Endometrial microvascular endothelial cells (primary cell): ENCODE results near the gene PLPP1. TPM values are rescaled to one million over a fixed set of nuclear protein-coding genes. Genes with fewer than 3 reads are reported as not detected.

Experiments
- in situ Hi-C: cut with HindIII; loops from 2 replicates; pipeline ENCODE4 v1.10.0; 2017; ENCODE audit warnings: low sequenced_read_pairs, low pct_unique_long_range_greater_than_20kb; ENCODE audit errors: inconsistent ontology term
- total RNA-seq: library from RNA; depleted of rRNA; stranded (reverse); fragments of >200 nt; gene quantifications from one replicate; pipeline ENCODE4 v1.2.3, GENCODE V29; 2015; ENCODE audit errors: inconsistent ontology term

The PLPP1 gene
- 23.8 TPM for total RNA-seq

GRCh38 chr5:55534436-55535198 is at the start of gene PLPP1:
Gene PLPP1 (minus strand): TSS chr5:55534964. CDS start chr5:55534629, 335 bp downstream.
- in situ Hi-C loops = no loop called here

DNA sequence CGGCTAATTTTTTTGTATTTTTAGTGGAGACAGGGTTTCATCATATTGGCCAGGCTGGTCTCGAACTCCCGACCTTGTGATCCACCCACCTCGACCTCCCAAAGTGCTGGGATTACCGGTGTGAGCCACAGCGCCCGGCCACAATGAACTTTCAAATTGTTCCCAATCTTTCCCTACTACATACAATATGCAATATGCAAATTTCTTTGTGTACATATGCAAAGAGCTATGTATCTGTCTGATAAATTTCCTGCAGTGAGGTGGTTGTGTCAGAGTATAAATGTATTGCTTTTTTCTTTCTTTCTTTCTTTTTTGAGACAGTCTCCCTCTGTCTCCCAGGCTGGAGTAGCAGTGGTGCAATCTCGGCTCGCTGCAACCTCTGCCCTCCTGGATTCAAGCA is 48.8 kb upstream of the PLPP1 start:
- in situ Hi-C loops = no loop called here

DNA sequence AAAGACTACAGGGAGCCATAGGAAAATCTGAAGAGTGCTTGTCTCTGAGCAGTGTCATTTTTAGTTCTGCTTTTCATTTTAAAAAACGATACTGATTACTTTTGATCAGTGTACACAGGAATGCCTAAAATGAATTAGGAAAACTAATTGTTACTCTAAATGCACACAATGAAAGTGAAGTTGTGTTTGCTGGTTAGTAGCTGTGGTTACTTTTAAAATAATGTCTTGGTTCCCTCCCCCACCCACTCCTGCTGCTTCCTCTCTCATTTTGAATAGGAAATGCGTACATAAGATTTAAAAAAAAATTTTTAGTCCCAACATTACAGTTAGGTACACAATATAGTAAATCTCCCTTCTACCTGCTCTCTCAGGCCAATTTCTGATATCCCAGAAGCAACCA is 47.5 kb upstream of the PLPP1 start:
- in situ Hi-C loops = no loop called here

GRCh38 chr5:55580042-55580441 is 45.3 kb upstream of the PLPP1 start:
- in situ Hi-C loops = no loop called here

DNA sequence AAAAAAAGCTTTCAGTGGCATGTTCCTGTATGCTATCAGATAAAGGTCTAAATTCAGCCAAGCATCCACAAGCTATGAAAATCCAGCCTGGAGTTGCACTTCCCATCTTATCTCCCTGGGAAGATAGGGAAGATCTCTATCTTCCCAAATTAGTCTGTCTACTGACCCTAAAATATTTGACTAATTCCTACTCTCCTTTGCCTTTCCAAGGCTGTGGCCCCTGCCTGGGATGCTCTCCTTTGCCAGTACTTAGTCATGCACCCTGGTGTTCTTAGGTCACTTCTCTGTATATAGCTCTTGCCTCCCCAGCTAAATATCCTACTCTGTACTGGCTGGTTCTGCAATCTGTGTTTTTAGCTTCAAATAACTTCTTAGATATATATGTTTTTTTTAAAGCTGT is 44.0 kb upstream of the PLPP1 start:
- in situ Hi-C loops = no loop called here

DNA sequence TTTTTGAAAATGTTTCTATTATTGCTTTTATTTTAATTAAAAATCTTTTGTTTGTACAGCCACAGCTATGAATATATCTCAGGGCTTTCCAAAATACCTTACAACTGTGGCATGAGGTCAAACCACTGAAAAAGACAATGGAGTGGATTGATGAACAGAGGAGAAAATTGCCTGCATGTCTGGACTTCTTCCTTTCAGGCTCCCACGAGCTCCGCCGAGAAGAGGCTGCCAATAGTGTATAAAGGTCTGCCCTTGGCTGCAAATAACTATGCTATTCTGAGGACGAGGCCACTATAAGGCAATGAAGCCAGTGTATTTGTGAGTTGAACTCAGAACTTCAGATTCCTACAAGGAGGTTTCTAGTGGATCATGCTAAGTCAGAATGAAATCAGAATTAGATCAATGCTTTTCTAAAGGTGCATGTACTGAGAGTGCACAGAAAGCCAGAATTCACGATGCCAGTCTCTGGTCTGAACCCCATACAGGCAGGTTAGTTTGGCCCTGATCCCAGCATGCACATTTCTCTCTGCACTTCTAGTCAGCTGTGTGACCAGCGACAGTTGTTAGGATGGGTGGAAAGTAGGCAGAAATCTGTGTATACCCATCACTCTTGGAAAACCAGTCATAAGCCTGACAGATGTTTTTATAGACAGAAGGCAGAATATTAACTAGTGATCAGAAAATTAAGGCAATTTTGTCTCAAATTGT is 42.7 kb upstream of the PLPP1 start:
- in situ Hi-C loops = no loop called here

DNA sequence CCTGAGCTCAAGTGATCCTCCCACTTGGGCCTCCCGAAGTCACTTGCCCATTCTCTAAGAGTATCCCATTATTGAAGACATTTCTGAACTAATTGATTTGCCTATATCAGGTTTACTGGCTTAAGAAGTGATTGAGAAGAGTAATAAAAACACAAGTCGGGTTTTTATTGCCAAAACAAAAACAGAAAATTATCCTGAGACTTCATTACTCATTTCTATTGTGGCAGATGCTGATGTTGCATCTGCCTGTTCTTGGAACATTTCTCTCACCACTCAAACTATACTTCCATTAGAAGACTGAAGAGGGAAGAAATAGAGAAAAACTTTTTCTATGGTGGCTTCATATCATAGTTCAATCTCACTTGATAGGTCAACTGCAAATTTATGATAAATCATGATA is 41.9 kb upstream of the PLPP1 start:
- in situ Hi-C loops = no loop called here

DNA sequence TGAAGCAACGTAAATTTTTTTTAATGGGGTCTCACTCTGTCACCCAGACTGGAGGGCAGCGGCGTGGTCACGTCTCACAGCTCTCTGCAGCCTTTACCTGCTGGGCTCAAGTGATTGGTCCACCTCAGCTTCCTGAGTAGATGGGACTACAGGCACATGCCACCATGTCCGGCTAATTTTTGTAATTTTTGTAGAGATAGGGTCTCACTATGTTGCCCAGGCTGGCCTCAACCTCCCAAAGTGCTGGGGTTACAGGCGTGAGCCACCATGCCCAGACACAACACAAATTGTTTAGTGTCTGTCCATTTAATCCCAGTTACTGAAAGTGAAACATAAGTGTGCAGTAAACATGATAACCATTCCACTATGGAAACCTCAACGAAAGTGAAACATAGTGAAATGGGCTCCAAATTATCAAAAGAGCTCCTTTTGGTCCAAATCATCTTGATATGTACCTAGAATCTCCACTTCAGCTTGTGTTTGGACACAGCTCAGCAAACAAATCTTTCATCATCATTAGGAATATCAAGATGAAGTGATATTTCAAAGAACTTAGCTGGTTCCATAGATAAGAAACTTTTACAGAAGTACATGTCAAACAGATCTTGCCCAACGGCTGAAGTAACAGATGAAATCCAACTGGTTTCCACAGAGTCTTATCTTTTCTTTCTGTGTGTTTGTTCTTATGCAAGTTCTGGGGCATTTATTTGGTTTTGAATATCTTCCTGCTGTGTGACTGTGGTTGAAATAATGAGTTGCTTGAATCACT is 41.2 kb upstream of the PLPP1 start:
- in situ Hi-C loops = no loop called here

DNA sequence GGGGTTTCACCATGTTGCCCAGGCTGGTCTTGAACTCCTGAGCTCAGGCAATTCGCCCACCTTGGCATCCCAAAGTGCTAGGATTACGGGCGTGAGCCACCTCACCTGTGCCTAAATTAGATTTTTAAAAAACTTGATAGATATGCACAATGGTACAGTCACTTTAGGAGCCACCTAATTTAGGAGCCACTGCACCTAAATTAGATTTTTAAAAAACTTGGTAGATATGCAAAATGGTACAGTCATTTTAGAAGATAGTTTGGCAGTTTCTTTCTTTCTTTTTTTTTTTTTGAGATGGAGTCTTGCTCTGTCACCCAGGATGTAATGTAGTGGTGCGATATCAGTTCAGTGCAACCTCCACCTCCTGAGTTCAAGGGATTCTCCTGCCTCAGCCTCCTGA is 37.8 kb upstream of the PLPP1 start:
- in situ Hi-C loops = no loop called here

DNA sequence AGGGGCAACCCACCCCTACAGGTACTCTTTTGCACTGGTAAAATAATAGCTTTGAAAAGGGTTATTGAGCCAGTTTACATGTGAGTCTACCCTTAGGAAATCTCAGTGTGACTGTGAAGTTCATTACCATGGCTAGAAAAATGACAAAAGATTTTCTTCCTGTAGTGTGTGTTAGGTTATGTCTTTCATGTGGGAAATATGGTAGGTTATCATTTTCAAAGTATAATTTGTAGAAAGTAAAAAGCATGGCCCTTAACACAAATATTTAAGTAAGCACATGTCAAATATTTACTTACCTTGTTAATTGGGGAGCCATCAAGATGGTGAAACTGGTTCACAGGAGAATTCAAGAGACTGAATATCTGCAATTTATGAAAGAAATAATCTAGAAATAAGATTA is 37.3 kb upstream of the PLPP1 start:
- in situ Hi-C loops = no loop called here

DNA sequence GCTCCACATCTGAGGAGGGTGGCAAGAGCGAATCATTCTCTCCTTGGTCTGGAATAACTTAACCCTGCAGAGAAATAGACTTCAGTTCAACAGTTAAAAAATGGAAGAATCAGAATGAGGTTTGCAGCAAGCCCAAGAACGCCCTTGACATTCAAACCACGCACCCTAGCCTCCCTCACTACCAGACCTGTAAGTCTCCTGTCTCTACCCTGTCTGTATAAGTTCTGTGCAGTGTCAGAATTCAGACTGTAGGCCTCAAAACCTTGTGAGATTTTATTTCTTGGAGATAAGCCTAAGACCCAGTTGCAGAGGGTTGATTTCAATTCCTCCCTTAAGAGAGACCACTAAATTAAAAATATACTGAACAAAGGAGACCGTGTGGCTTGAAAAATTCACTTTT is 35.8 kb upstream of the PLPP1 start:
- in situ Hi-C loops = no loop called here

GRCh38 chr5:55570026-55570425 is 35.3 kb upstream of the PLPP1 start:
- in situ Hi-C loops = no loop called here

GRCh38 chr5:55569513-55569865 is 34.7 kb upstream of the PLPP1 start:
- in situ Hi-C loops = no loop called here

GRCh38 chr5:55568654-55569512 is 34.1 kb upstream of the PLPP1 start:
- in situ Hi-C loops = no loop called here

- in situ Hi-C loops = no loop called here
Observed at GRCh38 chr5:55564721-55565120, 30.0 kb upstream of the PLPP1 start.

- in situ Hi-C loops = no loop called here
Observed at GRCh38 chr5:55558484-55558883, 23.7 kb upstream of the PLPP1 start.

GRCh38 chr5:55557123-55557522 is 22.4 kb upstream of the PLPP1 start:
- in situ Hi-C loops = no loop called here

DNA sequence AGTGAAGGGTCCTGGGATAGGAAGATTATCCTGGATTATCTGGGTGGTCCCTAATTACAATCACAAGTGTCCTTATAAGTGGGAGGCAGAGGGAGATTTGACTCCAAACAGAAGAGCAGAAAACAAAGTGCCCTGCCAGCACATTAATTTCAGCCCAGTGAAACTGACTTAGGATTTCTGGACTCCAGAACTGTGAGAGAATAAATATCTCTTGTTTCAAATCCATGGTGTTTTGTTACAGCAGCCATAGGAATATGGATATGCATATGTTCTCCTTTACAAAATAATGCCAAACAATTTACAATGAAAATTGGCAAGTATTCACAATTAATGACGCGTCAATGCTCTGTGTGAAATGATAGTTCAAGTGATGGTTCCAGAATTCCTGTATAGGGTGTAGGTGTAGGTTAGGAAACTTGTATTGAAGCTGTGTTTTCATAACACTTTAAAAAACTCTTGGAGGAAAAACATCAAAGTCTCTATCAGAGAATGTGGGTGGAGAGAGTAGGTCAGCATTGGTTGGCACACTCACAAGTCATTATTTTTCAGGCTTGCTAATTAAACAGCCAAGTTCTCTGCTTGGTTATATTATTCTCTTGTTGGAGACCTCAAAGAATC is 19.9 kb upstream of the PLPP1 start:
- in situ Hi-C loops = no loop called here

DNA sequence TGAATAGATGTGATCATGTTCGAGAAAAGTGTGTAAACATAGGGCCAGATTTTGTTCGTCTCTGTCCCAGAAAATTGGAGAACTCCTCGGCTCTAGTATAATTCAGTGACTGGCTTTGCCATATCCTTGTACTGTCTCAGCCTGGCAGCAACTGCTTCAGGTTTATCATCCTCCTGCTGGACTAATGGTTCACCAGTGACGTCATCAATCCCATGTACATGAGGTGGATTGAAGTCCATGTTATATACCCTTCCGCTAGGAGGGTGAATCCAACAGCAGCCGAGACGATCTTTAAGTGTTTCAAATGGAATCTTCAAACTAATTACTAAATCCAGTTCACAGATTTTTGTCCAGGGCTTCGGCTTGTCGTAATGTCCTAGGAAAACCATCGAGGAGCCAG is 17.1 kb upstream of the PLPP1 start:
- in situ Hi-C loops = no loop called here
